B cell (primary cell): ENCODE measurements around the gene JAG1. TPM values are rescaled to one million over a fixed set of nuclear protein-coding genes. Genes with fewer than 3 reads are reported as not detected.

Experiments
- polyA plus RNA-seq: library from polyadenylated mRNA; depleted of rRNA; stranded (reverse); fragments of >200 nt; gene quantifications from 2 replicates; pipeline ENCODE4 v1.2.3, GENCODE V29; 2012
- small RNA-seq: library from RNA; depleted of rRNA; stranded (forward); fragments of <200 nt; gene quantifications from one replicate; pipeline ENCODE3, GENCODE V24; 2012; ENCODE audit warnings: low replicate concordance, low read depth; ENCODE audit not compliant: insufficient read length
- total RNA-seq, 2 donors: library from RNA; stranded (reverse); fragments of 120-200 nt in 1 of 2; gene quantifications; 1 replicate in 1 of 2; 2 replicates in 1 of 2; pipeline versions ENCODE4 v1.2.3 to v1.2.4, GENCODE V29; 2013 to 2022

Gene JAG1
- total and polyA plus RNA-seq, 2 donors (not counting 1 experiment from before 2014, with no cell fraction given) = not detected

Small RNA genes lying within 50 kb of the gene (small RNA-seq; reads per million reads assigned to genes)
- not detected for gene MIR6870

Other genes starting within 250 kb of the JAG1 start
- gene MKKS, start 239.8 kb downstream of the JAG1 start, total RNA-seq = 10.5 and 12.6 TPM in 2 replicates
- 3.2 and 6.0 TPM in 2 replicates for gene MKKS, start 239.8 kb downstream of the JAG1 start, polyA plus RNA-seq
- 8.1 and 9.6 TPM in 2 replicates for gene SLX4IP, start 238.7 kb downstream of the JAG1 start, total RNA-seq
- gene SLX4IP, start 238.7 kb downstream of the JAG1 start, polyA plus RNA-seq = 2.0 and 2.5 TPM in 2 replicates